Measurements from ENCODE around the gene DYNLT1.

GRCh38 chr6:158609455-158610155, 34.9 kb downstream of the DYNLT1 start:
- TF ChIP-seq CTCF (conservative IDR thresholded peaks at IDR 0.05): no peak
- no peak for TF ChIP-seq ZFX (IDR thresholded peaks at IDR 0.05)

Data from C4-2B (cell line).